Measurements from ENCODE around the gene DOCK4. TPM values are rescaled to one million over a fixed set of nuclear protein-coding genes. Genes with fewer than 3 reads are reported as not detected.
A peak's percentile ranks its signal among the peaks of the same experiment; 100 is the strongest.
"Not testable (repeated sequence)": the region's sequence is repeated elsewhere in the genome, so short reads cannot be mapped to it uniquely, and the experiment has no call there.

Gene DOCK4
- total RNA-seq, 1 donor from 2014 or later: 6.5 TPM

DNA sequence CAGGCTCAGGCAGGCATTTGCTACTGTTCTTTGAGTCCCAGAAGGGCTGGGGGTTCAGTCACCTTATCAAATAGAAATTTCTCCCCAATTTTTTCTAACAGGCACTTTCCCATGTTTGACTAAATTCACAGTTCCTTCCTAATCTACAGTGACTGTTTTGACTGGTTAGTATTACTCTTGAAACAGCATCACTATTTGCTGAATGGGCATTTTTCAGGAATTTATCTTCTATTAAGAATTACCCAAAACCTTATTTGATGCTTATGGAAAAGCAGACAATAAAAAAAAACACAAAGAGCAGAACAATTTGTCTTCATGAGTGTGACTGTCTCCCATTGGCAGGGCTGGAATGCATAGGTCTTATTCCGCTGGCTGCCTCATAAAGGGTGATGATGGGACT lies 269.0 kb downstream of the DOCK4 start:
- no peak for ATAC-seq

DNA sequence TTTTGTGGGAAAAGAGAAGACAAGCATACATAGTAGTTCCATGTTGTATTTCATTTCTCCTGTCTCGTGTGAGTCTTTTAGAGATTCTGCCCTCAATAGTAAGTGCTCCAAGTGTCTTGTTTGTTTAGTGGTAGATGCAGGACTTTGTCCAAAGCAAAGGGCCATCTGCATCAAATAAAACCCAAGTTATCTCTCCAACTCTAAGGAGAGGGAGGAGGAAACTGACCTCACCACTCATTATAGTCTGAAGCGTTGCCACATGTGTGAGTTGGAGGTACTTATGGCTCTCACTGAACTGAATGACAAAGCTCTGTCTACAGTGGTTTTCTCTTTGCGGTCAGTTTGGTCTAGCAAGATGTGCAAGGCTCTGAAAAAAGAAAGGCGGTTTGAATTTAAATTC lies 272.6 kb downstream of the DOCK4 start:
- no peak for ATAC-seq

DNA sequence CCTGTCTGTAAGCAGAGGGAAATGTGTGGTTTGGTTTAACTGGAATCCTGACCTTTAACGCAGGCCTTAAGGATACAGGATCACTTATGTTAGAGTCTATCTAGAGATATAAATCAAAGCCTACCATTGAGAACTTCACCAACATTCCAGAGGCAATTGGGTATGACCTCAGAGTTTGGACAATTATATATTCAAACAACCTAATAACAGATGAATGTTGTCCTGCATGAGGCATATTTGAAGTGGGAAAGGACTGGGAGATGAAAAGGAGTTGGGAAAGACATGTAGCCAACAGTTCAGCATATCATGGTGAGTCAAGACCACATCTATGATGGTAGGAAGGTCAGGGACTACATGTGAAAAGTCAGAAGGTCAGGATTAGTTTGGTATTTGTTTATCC lies 274.2 kb downstream of the DOCK4 start:
- ATAC-seq: no peak

DNA sequence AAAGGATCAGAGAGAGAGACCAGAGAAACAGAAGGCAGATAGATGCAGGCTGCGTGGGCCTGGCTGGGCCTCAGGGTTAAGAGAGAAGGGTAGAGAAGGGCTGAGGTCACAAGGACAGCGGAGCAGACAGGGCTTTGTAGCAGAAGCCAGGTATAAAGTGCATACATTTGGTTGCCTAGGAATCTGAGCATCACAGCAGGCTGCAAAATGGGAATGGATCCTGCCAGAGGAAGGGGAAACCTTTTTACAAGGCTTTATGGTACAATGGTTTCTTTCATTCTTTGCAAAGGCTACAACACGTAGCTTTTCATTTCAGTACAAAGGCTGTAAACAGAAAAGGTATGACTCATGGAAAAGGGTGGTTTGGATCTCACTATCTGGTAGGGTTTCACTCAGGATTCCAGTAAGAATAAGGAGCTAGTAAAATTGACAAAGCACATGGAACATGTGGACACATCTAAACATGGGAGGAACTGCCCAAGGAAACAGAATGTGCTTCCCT lies 275.1 kb downstream of the DOCK4 start:
- peak; percentile 57 for ATAC-seq

DNA sequence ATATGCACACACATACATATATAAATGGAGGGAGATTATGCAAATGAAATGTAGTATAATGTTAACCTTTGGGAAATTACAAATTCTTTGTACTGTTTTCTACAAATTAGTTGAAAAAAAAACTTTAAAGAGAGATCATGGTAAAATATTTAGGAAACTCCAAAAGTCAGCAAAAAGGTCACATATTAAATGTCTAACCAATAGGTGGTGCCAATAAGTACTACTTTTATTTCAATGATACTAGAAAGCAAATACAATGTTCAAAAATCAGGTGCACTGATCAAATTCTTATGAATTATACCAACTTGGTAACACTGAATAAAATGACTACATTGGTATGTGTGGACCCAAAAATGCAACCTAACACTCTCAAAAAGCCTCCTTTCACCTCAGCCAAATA lies 276.9 kb downstream of the DOCK4 start:
- ATAC-seq: no peak

DNA sequence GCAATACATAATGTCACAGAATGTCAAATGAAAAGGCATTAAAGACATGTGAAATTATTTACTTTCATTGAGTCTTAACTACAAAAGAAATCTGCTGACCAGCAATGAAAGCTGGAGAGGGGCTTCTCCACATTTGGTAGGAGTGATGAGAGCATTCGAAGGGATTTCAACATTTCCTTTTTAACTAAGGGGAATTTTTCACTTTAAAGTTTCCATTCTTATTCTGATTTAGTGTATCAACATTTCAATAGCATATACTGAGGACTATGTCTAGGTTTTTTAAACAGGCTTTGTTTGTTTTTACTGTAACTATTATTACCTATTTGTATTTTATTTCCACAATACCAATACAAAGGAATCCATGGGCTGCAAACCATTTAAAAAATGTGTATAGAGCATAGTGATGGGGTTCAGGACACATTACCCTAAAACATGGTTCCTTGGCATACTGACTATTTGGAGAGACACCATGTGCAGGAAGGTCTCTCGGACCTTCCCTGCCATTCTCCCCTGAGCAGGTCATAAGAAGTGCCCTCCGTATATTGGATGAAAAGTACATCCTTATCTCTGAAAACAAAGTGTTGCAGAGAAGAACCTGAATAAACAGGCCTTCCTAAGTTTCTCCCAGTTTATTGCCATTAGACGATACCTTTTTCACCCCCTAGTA lies 278.7 kb downstream of the DOCK4 start:
- no peak for ATAC-seq

DNA sequence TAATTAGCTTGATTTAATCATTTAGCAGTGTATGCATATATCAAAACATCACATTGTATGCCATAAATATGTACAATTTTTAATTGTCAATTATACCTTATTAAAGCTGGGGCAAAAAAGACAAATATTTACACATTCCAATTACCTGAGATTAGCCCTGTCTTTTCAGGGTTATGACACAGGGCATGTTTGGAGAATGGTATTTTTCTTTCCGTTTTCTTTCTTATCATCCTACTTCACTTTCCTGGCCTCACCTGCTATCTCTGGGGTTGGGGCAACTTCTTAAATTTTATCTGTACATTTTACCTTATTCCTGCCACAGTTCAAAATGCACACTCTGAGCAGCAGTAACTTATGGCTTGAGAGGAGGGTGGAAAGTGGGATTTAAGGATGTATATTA lies 285.9 kb downstream of the DOCK4 start:
- no peak for ATAC-seq

DNA sequence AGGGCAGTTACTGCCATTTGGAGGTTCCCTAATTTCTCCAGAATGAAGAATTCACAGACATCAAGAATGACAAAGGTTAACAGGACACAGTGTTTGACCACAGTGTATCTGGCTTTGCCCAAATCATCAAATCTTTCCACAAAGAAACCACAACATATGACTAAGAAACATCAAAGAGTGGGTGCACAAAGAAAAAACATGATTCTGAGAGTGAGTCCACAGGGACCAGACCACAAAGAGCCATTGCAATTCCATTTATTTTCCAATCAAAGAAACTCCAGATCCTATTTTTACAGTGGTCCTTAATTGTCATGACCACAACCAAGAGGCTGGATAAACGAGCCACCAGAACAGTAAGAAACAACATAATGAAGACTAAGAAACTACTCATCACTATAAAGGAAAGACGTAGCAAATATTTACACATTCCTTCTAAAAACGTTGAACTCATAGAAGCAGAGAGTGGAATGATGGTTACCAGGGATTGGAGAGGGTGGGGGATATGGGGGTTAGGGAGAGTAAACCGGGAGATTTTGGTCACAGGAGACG lies 286.5 kb downstream of the DOCK4 start:
- ATAC-seq: no peak

DNA sequence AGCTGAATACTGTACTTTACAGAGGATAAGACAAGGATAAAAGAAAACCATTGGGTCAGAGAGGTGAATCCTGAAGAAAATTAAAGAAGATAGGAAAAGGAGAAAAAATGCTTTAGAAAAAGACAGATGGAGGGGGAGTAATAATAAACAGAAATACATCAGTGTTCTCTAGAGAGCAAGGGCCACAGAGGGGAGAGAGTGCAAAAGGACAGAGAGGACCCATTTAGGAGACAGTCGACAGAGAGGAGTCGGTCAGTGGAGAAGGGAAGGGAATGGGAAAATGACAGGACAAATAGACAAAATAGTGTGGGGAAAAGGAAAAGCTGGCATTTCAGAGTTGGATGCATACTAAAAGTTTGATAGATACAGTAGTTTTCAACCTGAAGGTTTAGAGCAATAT lies 287.0 kb downstream of the DOCK4 start:
- no peak for ATAC-seq

DNA sequence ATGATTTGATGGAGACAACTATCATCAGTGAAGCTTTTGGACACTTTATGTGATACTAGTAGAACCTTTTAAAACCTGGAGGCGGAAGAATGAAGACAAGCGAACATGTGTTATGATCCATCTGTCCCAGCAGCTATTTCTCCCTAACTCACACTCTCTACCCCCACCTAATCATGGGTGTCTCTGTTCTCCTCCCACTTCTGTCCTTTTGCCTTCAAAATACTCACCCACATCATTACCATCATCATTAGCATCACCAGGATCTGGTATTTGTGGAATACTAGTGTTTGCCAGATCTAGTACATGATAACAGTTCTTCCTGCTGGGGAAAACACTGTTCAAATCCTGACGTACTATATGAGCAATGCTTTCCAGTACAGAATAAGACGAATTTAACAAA lies 287.7 kb downstream of the DOCK4 start:
- no peak for ATAC-seq

DNA sequence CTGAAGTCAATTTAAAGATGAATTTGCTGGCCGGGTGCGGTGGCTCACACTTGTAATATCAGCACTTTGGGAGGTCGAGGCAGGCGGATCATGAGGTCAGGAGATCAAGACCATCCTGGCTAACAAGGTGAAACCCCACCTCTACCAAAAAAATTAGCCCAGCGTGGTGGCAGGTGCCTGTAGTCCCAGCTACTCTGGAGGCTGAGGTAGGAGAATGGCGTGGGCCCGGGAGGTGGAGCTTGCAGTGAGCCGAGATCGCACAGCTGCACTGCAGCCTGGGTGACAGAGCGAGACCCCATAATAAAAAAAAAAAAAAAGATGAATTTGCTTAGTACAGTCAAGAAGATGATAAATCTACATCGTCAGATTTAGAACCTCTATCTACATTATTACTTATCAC lies 288.8 kb downstream of the DOCK4 start:
- not testable (repeated sequence) for ATAC-seq

DNA sequence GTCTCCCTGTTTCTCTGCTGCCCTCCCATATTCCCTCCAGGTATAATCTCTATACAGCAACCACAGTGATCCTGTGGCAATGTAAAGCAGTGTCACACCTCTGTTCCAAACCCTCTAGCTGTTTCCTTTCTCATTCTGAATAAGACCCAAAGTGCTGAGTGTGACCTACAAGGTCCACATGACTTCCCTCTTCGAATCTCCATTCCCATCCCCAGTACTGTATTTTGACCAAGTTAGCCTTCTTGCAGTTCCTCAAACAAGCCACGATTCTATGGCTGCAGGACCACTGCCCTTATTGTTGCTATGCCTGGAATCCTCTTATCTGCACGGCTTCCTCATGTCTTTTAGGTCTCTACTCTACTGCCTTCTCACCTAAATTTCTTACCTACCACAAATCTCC lies 291.9 kb downstream of the DOCK4 start:
- ATAC-seq: no peak

DNA sequence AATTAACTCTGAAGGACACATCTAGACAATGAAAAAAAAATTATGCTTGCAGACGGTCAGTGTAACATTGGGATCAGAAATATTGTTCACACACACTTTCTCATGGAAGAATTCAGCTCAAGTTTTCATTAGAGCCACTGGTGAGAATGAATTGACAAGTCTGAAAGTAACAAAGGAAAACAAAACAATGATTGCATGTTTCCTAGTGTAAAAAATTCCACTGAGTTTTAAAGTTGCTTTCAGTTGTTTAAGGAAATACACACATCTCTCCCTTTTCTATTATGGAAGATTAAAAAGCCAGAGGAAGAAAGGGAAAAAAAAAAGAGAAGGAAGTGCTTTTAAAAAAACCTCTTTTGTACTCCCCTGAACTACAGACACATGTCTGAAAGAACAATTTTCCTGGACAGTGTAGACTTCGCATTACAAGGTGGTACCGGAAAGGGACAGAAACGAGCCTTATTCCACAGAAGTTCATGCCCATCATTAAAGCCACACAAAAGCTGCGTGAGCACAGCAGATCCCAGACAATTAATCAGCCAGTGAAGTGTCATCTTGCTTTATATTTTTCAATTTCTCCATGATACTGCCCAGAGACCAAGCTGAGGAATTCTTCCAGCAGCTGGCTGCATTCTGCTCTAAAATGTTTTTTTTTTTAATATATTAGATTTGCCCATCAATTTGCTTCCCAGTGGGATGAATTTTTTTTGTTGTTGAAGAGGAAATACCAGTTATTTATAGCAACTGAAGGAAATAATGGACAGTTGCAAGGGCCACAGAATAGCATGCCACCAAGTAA lies 294.8 kb downstream of the DOCK4 start:
- no peak for ATAC-seq

DNA sequence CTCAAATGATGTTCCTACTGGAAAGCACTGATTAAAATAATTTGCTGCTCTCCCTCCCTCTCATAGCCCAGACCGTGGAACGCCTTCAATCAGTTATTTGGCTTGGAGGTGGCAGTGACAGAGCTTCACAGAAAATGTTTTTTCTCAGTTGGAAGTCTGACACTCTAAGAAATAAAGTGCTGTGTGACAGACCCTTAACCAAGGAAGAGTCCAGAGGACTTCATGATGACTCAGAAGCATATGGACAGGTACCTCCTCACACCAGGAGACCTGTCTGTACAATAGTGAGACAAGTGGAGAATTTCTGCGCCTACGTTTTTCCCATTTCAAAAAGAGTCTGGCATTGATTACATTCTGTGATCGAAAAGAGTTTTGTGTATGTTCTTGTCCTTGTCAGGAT lies 295.5 kb downstream of the DOCK4 start:
- ATAC-seq: no peak

DNA sequence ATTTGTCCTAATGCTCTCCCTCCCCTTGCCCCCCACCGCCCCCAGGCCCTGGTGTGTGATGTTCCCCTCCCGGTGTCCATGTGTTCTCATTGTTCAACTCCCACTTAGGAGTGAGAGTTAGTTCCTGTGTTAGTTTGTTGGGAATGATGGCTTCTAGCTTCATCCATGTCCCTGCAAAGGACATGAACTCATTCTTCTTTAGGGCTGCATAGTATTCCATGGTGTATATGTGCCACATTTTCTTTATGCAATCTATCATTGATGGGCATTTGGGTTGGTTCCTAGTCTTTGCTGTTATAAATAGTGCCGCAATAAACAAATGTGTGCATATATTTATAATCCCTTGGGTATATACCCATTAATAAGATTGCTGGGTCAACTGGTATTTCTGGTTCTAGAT lies 297.5 kb downstream of the DOCK4 start:
- ATAC-seq: not testable (repeated sequence)

DNA sequence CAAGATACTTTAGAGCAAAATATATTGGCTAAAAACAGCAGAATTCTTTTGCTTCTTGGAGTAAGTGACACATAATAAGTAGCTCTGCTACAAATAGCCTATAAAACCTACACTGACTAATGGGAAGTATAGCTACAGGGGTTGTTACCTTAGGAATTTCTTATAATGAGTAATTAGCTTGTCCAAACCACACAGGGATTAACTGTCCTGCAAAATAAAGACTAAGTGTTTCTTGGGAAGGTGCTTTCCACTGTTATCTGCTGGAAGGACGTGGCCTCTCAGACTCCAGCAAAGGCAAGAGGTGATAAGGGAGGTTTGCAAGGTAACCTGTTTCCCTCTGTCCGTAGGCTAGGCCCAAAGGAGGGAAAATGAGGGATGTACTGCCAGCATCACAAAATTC lies 302.4 kb downstream of the DOCK4 start:
- ATAC-seq: peak; percentile 88

DNA sequence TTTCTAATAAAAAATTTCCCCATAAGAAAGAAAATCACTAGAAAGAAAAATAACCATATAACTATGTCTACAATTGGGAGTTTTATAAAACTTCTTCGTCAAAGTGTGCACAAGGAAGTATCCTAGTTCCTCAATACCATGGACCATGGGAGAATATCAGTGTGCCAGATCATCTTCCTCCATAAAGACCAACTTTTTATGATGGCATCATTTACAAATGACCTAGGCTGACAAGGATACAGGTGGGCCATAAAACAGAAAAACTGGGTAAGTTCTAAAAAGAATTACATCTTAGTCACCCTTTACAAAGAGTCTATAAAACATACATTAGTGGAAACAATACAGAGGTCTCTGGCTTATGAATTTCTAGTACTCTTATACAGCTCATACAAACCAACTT lies 303.2 kb downstream of the DOCK4 start:
- ATAC-seq: no peak

DNA sequence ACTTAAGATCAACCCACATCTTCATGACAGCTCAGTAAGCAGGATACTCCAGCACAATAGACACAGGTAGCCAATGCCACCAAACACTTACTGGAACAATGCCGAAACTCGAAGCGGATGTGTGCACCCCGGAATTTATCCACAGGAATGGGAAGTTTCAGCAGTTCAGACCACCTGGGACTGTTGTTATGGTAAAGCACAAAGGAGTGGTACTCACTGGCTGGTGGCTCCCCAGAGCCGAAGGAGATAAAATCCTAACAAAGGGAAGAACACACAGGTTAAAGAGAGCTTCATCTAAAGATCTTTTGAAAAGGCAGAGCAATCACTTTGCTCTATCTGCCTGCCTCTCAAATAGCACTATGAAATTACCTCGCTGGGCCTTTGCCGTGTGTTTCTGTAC lies 305.9 kb downstream of the DOCK4 start:
- no peak for ATAC-seq

DNA sequence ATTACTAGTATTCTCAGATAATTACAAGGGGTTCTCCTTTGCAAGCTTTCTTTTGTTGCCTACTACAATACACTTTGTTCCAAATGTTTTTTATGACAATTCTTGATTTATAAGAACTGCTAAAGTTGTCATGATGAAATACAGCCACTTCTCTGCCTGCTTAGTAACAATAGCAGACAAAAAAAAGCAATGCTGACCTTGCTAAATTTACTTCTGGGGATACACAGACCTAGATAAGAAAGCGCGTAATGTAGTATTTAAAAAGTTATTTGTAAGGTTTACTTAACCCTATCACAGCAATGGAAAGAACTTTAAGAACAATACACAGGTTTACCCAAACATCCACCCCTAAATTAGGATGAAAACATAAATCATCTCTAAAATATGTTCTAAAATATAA lies 311.1 kb downstream of the DOCK4 start:
- ATAC-seq: no peak

DNA sequence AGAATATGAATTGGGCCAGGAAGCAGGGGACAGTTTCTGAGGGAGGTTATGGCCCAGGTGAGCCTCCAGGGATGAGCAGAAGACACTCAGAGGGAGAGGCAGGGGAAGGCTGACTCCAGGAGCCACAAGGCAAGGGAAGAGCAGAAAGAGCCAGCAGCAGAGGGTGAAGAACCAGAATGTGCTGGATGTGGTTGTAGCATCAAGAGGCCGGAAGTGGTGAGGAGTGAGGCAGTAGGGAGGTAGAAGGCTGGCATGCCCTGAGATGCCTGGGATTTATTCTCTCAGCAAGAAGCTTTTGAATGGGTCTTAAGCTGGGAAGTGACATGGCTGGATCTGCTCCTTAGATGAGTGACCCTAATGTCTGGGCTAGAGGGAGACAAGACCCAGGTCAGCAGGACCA lies 311.7 kb downstream of the DOCK4 start:
- ATAC-seq: no peak

DNA sequence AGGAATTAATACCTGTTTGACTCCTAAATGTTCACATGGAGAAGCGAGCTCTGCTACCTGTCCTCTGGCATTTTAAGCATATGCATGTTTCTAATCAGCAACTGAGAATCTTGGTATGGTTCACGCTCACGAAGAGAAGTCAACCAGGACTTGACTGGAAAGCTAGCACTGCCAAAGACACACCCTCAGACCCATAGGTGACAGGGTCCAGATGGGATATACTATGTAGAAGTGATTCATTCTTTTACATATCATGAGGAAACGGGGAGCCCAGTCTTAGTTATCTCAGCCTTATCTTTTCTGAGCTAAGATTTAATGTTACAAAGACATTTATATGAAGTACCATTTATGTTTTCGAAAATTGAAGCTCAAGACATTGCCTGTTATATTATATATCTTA lies 313.0 kb downstream of the DOCK4 start:
- no peak for ATAC-seq

DNA sequence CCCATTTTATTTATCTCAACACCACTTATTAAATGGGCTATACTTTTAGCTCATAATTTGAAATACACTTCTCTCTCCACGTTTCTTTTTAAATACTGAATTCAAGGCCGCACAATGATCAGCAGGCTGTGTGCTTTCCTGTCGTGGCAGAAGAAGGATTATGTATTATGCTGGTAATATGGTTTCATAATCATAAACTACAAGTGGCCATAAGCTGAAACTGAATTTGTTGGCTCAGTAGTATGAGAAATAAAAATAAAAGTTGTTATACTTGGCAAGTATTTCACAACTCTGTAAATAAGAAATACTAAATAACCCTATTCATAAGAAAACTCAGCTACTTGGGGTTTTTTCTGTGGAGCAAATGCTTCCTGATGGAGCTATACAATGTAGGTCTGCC lies 313.6 kb downstream of the DOCK4 start:
- no peak for ATAC-seq

DNA sequence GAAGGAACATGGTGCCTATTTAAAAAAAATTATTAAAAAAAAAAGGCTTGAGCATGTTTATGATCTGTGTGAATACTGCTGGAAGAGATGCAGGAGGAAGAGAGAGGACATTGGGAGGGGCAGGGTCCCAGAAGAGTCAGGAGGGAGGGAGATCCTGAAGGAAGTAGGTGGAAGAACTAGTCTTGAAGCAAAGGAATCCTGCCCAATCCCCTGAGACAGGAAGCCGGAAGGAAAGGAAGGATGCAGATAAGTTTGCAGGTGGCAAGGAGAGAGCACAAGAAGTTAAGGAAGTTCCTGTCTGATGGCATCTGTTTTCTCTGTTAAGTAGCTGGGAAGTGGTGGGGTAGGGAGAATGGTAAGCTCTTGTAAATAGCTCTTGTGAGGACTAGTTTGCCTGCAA lies 318.5 kb downstream of the DOCK4 start:
- no peak for ATAC-seq

DNA sequence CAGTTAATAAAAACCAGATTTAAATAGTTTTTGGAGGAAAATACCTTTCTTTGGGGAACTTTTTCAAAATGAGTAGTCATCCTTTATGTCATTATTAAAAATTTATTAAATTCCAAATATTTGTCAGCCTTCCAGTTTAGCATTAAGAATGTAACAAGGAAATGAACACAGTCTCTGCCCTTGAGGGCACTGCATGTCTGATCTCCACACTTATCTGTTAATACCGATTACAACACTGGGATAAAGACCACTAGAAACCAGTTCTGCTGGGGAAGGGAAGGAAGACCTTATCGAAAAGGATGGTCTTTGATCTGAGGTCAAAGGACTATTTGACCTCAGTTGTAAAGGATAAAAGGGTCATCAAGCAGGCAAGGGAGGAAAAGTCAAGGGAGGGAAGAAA lies 320.0 kb downstream of the DOCK4 start:
- ATAC-seq: no peak
